Measurements from ENCODE around the gene CLIC6. TPM values are rescaled to one million over a fixed set of nuclear protein-coding genes. Genes with fewer than 3 reads are reported as not detected.
A peak's percentile ranks its signal among the peaks of the same experiment; 100 is the strongest.

The CLIC6 gene
- polyA plus RNA-seq, 1 experiment, result not detected

DNA sequence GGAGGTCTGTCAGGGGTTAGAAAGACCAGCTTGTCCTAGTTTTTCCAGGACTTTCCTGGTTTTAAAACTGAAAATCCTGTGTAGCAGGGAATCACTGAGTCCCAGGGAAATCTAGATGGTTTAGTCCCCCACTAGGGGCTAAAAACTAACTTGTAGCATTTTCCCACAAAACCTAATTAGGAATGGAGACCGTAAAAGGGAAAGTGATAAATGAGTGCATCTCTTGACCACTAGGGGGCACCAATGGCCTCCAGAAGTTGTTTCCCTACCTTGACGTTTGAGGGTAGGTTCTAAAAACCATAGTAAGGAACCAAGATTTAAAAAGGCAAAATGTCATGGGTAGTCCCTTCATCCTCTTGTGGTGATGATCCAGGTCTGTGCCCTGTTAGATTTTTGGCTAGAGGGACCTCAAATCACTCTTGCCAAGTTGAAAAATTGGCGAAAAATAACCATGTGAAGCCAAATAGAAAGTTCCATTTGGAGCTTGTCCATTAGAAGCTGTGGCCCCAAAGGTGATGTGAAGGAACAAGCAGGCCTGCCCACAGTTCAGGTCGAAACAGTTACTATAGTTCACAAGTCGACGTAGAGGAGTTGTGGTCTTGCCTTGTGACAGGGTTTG is 24.5 kb downstream of the CLIC6 start:
- peak; percentile 39 for DNase-seq (ENCODE audit: low read depth, low spot score)
- Histone ChIP-seq H3K4me3 (ENCODE audit: low read depth, low read length) (no peak overlapping the region), H3K27ac (ENCODE audit: low read depth, low read length) (no peak overlapping the region), H3K27me3 (ENCODE audit: control insufficient read depth, insufficient read depth, low read length) (peaks cover 36% of the 10 kb centered on the region), H3K9me3 (ENCODE audit: control insufficient read depth, insufficient read depth, low read length) (peaks cover 2% of the 10 kb centered on the region; the same call in 1 of the 2 replicates)
- ChIA-PET CTCF (interaction anchor here (0.6 to 2.4 kb wide), 21 partner anchors 13 to 1363 kb away, joined by 3 to 12 read pairs (median 4); partner anchors contain the start of gene CLIC6), POLR2A (no interaction called here)
- TF ChIP-seq, protein P1, sequence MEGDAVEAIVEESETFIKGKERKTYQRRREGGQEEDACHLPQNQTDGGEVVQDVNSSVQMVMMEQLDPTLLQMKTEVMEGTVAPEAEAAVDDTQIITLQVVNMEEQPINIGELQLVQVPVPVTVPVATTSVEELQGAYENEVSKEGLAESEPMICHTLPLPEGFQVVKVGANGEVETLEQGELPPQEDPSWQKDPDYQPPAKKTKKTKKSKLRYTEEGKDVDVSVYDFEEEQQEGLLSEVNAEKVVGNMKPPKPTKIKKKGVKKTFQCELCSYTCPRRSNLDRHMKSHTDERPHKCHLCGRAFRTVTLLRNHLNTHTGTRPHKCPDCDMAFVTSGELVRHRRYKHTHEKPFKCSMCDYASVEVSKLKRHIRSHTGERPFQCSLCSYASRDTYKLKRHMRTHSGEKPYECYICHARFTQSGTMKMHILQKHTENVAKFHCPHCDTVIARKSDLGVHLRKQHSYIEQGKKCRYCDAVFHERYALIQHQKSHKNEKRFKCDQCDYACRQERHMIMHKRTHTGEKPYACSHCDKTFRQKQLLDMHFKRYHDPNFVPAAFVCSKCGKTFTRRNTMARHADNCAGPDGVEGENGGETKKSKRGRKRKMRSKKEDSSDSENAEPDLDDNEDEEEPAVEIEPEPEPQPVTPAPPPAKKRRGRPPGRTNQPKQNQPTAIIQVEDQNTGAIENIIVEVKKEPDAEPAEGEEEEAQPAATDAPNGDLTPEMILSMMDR (IDR thresholded peaks at IDR 0.05; ENCODE audit: low read depth, low read length), result peak; percentile 86

DNA sequence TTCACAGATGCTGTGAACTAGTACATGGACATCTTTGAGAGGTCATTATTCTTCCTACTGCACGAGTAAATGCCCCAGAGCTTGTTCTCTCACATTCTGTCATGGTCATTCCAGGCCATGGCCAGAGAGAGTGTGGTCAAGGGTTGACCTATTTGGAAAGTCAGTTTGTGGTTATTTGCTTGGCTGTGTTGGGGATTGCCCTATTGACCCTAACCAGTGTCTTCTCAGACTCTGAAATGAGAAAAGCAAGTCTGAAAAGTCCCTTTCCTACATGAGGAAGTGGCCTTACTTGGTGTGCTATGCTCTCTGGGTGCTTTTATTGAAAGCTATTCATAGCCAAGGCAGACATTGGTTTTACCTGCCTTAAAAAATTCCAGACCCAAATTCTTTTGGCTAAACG is 26.6 kb downstream of the CLIC6 start:
- CTCF ChIA-PET, result interaction anchor here (1.0 to 1.6 kb wide), 3 partner anchors 50 to 1144 kb away, joined by 3 to 4 read pairs (median 4); no protein-coding TSS in a partner anchor
- TF ChIP-seq, protein P1 (IDR thresholded peaks at IDR 0.05; ENCODE audit: low read depth, low read length), result no peak
- no peak overlapping the region for H3K27ac ChIP-seq (ENCODE audit: low read depth, low read length)
- DNase-seq (ENCODE audit: low read depth, low spot score), result no peak
- POLR2A ChIA-PET, result no interaction called here
- no peak overlapping the region for H3K4me3 ChIP-seq (ENCODE audit: low read depth, low read length)
- H3K27me3 ChIP-seq (ENCODE audit: control insufficient read depth, insufficient read depth, low read length), result peaks cover 22% of the 10 kb centered on the region
- H3K9me3 ChIP-seq (ENCODE audit: control insufficient read depth, insufficient read depth, low read length), result peaks cover 2% of the 10 kb centered on the region; the same call in 1 of the 2 replicates

DNA sequence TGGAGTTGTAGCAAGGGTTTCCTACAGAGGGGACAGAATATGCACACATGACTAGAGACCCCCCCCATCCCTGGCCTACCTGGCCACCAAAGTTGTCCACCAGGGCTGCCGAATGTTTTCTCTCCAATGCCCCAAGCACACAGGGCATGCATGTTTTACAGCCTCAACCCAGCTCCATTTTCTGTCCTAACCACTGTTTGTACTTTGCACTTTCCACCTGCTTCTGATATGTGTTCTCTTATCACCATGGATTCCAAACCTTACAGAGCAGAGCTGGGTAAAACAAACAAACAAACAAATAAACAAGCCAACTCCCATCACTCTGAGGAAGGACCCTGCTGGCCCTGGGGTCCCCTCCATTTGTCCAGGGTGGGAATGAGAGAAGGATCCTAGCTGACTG is 27.3 kb downstream of the CLIC6 start:
- Histone ChIP-seq H3K27ac (ENCODE audit: low read depth, low read length) (no peak overlapping the region), H3K4me3 (ENCODE audit: low read depth, low read length) (no peak overlapping the region), H3K9me3 (ENCODE audit: control insufficient read depth, insufficient read depth, low read length) (peaks cover 2% of the 10 kb centered on the region; the same call in 1 of the 2 replicates), H3K27me3 (ENCODE audit: control insufficient read depth, insufficient read depth, low read length) (peaks cover 19% of the 10 kb centered on the region)
- TF ChIP-seq, protein P1 (IDR thresholded peaks at IDR 0.05; ENCODE audit: low read depth, low read length), result no peak
- ChIA-PET CTCF (no interaction called here), POLR2A (no interaction called here)
- no peak for DNase-seq (ENCODE audit: low read depth, low spot score)

DNA sequence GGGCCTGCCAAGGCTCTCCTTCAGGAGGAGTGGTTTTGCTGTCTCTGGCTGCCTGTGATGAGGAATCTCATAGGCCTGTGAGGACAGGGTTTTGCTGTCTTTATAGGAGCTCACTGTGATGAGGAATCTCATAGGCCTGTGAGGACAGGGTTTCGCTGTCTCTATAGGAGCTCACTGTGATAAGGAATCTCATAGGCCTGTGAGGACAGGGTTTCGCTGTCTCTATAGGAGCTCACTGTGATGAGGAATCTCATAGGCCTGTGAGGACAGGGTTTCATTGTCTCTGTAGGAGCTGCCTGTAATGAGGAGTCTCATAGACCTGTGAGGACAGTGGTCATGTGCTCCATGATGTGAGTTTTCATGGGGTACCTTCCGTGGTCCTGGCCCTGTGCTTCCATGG is 29.0 kb downstream of the CLIC6 start:
- CTCF ChIA-PET, result interaction anchor here (0.7 kb wide), 1 partner anchor 24 kb away, joined by 4 read pairs; no protein-coding TSS in a partner anchor
- TF ChIP-seq, protein P1 (IDR thresholded peaks at IDR 0.05; ENCODE audit: low read depth, low read length), result no peak

DNA sequence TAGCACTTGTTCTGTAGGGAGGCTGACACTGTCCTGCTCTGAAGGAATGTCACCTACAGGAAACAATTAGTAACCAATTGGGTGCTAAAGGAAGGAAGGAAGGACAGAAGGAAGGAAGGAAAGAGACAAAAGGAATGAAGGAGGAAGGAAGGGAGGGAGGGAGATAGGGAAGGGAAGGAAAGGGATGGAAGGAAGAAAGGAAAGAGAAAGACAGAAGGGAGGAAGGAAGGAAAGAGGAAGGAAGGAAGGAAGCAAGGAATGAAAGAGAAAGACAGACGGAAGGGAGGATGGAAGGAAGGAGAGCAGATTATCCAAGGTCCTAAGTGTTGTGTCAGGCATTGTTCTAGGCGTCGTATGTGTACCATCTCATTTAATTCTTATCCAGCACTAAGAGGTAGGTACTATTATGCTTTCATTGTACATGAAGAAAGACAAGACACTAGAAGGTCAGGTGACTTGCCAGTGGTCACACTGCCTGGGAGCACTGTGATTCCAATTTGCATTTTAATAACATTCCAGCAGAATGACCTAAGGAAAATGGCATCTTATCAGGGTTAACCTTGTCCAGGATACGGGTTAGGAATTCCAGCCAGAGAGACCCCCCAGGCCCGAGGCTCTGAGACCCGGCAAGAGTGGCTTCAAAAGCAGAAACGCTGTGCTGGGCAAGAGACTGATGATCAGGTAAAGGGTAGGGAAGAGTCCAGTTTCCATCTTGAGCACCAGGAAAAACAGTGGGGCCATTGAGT is 29.6 kb downstream of the CLIC6 start:
- ChIA-PET CTCF (interaction anchor here (0.9 kb wide), 1 partner anchor 47 kb away, joined by 3 read pairs; no protein-coding TSS in a partner anchor), POLR2A (no interaction called here)

More for the DNA sequence above, 29.0 kb downstream of the CLIC6 start:
- POLR2A ChIA-PET, result no interaction called here
- DNase-seq (ENCODE audit: low read depth, low spot score), result no peak
- Histone ChIP-seq H3K27ac (ENCODE audit: low read depth, low read length) (no peak overlapping the region), H3K9me3 (ENCODE audit: control insufficient read depth, insufficient read depth, low read length) (peaks cover 2% of the 10 kb centered on the region), H3K27me3 (ENCODE audit: control insufficient read depth, insufficient read depth, low read length) (peaks cover 3% of the 10 kb centered on the region), H3K4me3 (ENCODE audit: low read depth, low read length) (no peak overlapping the region)

More for the DNA sequence above, 29.6 kb downstream of the CLIC6 start:
- H3K27ac ChIP-seq (ENCODE audit: low read depth, low read length), result no peak overlapping the region
- TF ChIP-seq, protein P1 (IDR thresholded peaks at IDR 0.05; ENCODE audit: low read depth, low read length), result no peak
- H3K27me3 ChIP-seq (ENCODE audit: control insufficient read depth, insufficient read depth, low read length), result no peaks in the 10 kb centered on the region
- DNase-seq (ENCODE audit: low read depth, low spot score), result no peak
- H3K4me3 ChIP-seq (ENCODE audit: low read depth, low read length), result no peak overlapping the region
- H3K9me3 ChIP-seq (ENCODE audit: control insufficient read depth, insufficient read depth, low read length), result peaks cover 2% of the 10 kb centered on the region

Measured in AG04450 (cell line).